ENCODE measurements around the gene CLCN7.

DNA sequence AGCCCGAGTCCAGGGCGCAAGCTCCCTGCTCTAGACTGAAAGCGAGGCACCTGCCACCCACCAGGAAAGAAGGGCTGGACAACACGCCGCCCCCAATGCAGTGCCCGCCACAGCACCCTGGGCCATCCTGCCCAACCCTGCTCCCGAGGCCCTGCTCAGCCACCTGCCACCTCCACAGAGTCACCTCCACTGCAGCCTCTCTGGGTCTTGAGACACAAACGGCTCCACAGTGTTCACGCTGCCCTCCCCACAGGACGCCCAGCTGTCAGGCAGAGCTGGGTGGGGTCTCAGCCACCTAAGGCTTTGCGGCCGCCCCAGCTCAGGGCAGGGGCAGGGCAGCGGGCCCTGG is 9.3 kb downstream of the CLCN7 start:
- TF ChIP-seq CTCF (IDR thresholded peaks at IDR 0.05) (no peak), EP300 (IDR thresholded peaks at IDR 0.05) (no peak)

All from ovary (tissue), 3 donors.